Stomach (tissue), 4 donors: ENCODE results near the gene LRRC61.

ENCODE experiments used
- POLR2A ChIP-seq, 4 donors: fragments of 450-650 bp; IDR thresholded peaks; one replicate each; pipeline ENCODE4 v1.6.1; 2016; ENCODE audit warnings: antibody characterized with exemption in 4 of 4, control low read depth in 2 of 4, mild to moderate bottlenecking in 1 of 4, moderate library complexity in 1 of 4
- TF ChIP-seq, protein P1 (sequence below), 7 experiments: fragments of 450-650 bp in 4 of 7; fragments of 200-600 bp in 3 of 7; sonication (generic) in 3 of 7; IDR thresholded peaks; one replicate each; pipeline ENCODE4 v1.5.1; 2016 to 2019; ENCODE audit warnings: antibody characterized with exemption in 7 of 7, control low read depth in 2 of 7, mild to moderate bottlenecking in 1 of 7

GRCh38 chr7:150365673-150366398 lies 42.7 kb downstream of the LRRC61 start:
- TF ChIP-seq, protein P1, sequence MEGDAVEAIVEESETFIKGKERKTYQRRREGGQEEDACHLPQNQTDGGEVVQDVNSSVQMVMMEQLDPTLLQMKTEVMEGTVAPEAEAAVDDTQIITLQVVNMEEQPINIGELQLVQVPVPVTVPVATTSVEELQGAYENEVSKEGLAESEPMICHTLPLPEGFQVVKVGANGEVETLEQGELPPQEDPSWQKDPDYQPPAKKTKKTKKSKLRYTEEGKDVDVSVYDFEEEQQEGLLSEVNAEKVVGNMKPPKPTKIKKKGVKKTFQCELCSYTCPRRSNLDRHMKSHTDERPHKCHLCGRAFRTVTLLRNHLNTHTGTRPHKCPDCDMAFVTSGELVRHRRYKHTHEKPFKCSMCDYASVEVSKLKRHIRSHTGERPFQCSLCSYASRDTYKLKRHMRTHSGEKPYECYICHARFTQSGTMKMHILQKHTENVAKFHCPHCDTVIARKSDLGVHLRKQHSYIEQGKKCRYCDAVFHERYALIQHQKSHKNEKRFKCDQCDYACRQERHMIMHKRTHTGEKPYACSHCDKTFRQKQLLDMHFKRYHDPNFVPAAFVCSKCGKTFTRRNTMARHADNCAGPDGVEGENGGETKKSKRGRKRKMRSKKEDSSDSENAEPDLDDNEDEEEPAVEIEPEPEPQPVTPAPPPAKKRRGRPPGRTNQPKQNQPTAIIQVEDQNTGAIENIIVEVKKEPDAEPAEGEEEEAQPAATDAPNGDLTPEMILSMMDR (IDR thresholded peaks at IDR 0.05): no peak
- TF ChIP-seq POLR2A (IDR thresholded peaks at IDR 0.05): no peak
